ENCODE results near the gene CARD10. TPM values are rescaled to one million over a fixed set of nuclear protein-coding genes. Genes with fewer than 3 reads are reported as not detected.
A peak's percentile ranks its signal among the peaks of the same experiment; 100 is the strongest.

The CARD10 gene, protein sequence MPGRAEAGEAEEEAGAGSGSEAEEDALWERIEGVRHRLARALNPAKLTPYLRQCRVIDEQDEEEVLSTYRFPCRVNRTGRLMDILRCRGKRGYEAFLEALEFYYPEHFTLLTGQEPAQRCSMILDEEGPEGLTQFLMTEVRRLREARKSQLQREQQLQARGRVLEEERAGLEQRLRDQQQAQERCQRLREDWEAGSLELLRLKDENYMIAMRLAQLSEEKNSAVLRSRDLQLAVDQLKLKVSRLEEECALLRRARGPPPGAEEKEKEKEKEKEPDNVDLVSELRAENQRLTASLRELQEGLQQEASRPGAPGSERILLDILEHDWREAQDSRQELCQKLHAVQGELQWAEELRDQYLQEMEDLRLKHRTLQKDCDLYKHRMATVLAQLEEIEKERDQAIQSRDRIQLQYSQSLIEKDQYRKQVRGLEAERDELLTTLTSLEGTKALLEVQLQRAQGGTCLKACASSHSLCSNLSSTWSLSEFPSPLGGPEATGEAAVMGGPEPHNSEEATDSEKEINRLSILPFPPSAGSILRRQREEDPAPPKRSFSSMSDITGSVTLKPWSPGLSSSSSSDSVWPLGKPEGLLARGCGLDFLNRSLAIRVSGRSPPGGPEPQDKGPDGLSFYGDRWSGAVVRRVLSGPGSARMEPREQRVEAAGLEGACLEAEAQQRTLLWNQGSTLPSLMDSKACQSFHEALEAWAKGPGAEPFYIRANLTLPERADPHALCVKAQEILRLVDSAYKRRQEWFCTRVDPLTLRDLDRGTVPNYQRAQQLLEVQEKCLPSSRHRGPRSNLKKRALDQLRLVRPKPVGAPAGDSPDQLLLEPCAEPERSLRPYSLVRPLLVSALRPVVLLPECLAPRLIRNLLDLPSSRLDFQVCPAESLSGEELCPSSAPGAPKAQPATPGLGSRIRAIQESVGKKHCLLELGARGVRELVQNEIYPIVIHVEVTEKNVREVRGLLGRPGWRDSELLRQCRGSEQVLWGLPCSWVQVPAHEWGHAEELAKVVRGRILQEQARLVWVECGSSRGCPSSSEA
- total RNA-seq (2014; rRNA removed; shearing (Covaris generic)): 28.9 and 30.9 TPM in 2 replicates

DNA sequence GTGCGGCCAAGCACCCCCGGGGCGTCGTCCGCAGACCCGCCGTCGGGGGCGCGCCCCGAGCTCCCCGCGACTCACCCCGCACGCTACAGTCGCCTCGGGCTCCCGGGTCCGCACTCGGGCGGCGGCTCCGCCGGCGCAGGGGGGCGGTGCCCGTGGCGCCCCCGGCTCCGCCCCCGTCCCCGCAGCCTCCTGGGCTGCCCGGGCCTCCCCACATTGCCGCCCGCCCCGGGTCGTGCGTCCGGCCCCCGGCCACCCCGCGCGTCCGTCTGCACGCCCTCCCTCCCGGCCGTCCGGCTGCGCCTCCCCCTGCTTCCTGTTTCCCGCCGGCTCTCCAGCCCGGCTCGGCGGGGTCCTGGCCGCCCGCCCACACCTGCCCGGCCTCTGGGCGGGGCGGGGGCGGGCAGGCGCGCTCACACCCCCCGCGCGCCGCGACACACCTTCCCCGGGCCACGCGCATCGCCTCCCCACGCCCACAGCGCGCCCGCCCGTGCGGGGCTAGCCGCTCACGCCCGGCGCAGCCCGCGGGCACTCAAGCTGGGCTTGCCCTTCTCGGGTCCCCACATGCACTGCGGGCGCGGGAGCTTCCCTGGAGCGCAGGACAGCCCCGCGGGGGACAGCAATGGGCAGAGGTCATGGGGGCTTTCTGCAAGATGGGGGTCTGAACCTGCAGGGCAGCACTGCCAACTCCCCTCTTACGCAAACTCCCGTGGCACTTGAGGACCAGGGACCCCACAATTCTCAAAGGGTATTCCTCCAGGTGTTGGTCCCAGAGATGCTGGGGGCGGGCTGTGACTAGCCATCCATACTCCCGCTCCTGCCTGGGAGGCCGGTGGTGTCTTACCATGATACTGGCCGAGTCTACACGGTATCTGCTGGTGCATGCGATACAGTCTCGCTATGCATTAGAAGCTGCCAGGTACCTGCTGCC, at the start of gene CARD10:
Gene CARD10 (minus strand): TSS at position 148 of the 928 bp plus-strand sequence. CDS start 215 bp downstream, outside the sequence.
- H3K27me3 ChIP-seq: no peaks in the 10 kb centered on the region; the same call in 1 of the 2 replicates
- H3K4me3 ChIP-seq: peak within 1 kb of the TSS; percentile 72
- H3K27ac ChIP-seq: no peak within 1 kb of the TSS; the same call in 1 of the 2 replicates
- peaks cover 2% of the 10 kb centered on the region; the same call in 1 of the 2 replicates for H3K4me1 ChIP-seq
- peaks cover 11% of the 10 kb centered on the region for H3K36me3 ChIP-seq
- no peaks in the 10 kb centered on the region for H3K9me3 ChIP-seq (replicated peaks)
- peak; percentile 48 to 51 for DNase-seq

DNA sequence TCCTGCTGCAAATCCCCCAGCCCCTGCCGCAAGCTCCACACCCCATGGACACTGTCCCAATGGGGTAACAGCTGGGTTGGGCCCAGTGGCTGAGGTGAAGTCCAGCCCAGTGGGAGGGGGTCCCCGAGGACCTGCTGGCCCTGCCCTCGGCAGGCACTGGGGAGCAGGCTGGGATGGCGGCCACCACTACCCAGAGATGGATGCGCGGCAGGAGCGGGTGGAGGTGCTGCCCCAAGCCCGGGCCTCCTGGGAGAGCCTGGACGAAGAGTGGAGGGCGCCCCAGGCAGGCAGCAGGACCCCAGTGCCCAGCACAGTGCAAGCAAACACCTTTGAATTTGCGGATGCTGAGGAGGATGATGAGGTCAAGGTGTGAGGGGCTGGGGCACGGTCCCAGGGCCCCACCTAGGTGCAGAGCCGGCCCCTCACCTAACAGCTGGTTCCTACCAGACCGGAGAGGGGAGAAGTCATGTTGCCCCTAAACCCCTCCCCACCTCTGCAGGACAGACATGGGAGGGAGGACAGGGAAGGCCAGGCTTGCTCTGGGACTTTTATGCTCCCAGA, 49.3 kb upstream of the CARD10 start:
- no peaks in the 10 kb centered on the region for H3K9me3 ChIP-seq (replicated peaks)
- H3K4me3 ChIP-seq: no peak overlapping the region
- no peak overlapping the region for H3K27ac ChIP-seq
- peaks cover under 1% of the 10 kb centered on the region; the same call in 1 of the 2 replicates for H3K4me1 ChIP-seq
- H3K36me3 ChIP-seq: peaks cover 13% of the 10 kb centered on the region
- DNase-seq: no peak
- H3K27me3 ChIP-seq: no peaks in the 10 kb centered on the region

DNA sequence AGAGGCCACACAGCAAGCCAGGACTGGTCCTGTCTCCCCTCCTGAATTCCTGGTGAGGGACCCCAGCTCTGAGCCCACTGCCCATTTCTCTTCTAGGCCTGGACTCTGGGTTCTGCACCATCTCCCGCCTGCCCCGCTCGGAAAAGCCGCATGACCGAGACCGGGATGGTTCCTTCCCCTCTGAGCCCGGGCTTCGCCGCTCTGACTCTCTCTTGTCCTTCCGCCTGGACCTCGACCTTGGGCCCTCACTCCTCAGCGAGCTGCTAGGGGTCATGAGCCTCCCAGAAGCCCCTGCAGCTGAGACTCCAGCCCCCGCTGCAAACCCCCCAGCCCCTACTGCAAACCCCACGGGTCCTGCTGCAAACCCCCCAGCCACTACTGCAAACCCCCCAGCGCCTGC, 48.8 kb upstream of the CARD10 start:
- DNase-seq: no peak
- Histone ChIP-seq H3K27me3 (no peaks in the 10 kb centered on the region), H3K4me3 (no peak overlapping the region), H3K4me1 (peaks cover 5% of the 10 kb centered on the region), H3K27ac (no peak overlapping the region), H3K9me3 (replicated peaks) (no peaks in the 10 kb centered on the region), H3K36me3 (peaks cover 13% of the 10 kb centered on the region)

DNA sequence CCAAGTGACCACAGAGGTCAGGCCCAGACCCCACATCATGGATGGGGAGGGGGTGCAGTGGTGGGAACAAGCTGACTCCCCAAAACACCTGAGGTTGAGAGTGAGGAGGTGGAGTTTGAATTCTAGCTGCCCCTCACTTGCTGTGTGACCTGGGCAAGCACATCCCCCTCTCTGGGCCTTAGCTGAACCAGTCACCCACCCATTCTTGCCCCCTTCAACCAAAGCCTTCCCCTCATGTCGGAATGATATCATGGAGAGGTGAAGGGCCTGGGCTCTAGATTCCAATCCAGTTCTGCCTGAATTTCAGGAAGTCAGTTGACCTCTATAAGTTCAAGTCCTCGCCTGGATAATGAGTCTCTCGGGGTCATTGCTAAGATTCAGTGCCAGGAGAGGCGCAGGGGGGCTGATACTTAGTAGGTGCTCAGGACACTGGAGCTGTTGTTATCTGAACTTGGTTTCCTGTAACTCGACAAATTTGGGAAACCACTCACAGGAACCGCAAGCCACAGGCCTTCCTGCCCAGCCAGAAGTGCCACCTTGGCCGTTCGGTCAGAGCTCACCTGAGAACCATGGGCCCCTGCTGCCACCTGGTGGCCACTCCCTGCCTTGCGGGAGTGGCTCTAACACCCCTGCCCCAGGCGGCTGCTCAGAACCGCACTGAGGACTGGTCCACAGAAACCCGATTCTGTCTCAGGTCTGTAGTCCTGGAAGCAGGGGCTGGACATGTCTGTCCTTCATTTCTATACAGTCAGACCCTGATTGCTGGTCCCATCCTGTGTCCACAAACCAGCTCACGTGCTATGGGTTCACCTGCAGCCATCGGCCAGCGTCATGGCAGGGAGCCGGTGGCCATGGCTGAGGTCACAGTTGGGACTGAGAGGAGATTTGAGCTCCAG, 47.9 kb upstream of the CARD10 start:
- Histone ChIP-seq H3K4me1 (peaks cover 10% of the 10 kb centered on the region), H3K27ac (no peak overlapping the region), H3K9me3 (replicated peaks) (no peaks in the 10 kb centered on the region), H3K27me3 (no peaks in the 10 kb centered on the region), H3K4me3 (no peak overlapping the region), H3K36me3 (peaks cover 13% of the 10 kb centered on the region)
- peak; percentile 48 to 72 for DNase-seq

DNA sequence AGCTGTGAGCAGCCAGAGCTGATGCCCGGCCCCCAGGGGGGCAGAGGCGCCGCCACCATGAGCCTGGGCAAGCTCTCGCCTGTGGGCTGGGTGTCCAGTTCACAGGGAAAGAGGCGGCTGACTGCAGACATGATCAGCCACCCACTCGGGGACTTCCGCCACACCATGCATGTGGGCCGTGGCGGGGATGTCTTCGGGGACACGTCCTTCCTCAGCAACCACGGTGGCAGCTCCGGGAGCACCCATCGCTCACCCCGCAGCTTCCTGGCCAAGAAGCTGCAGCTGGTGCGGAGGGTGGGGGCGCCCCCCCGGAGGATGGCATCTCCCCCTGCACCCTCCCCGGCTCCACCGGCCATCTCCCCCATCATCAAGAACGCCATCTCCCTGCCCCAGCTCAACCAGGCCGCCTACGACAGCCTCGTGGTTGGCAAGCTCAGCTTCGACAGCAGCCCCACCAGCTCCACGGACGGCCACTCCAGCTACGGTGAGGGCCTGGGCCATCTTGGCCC, 47.2 kb upstream of the CARD10 start:
- Histone ChIP-seq H3K36me3 (peaks cover 13% of the 10 kb centered on the region), H3K4me1 (peaks cover 14% of the 10 kb centered on the region), H3K27me3 (no peaks in the 10 kb centered on the region), H3K4me3 (no peak overlapping the region), H3K9me3 (replicated peaks) (no peaks in the 10 kb centered on the region), H3K27ac (no peak overlapping the region)
- DNase-seq: no peak

DNA sequence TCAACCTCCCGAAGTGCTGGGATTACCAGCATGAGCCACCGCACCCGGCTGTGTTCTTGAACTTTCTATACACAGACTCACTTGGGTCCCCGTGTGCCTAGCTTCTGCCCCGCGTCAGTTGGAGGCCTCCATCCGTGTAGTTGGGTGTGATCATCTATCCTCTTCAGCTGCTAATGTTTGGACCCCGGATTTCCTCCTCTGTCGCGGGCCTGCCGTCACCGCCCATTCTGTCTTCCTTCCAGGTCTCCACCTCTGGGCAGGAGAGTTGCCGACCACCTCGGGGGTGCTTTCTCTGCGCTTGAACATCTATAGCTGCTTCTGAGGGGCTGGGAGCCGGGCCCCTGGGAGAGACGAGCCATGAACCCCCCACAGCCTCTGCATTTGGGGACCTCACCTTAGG, 46.6 kb upstream of the CARD10 start:
- peaks cover 14% of the 10 kb centered on the region for H3K4me1 ChIP-seq
- no peak for DNase-seq
- no peak overlapping the region for H3K4me3 ChIP-seq
- no peak overlapping the region for H3K27ac ChIP-seq
- H3K9me3 ChIP-seq (replicated peaks): no peaks in the 10 kb centered on the region
- peaks cover 13% of the 10 kb centered on the region for H3K36me3 ChIP-seq
- no peaks in the 10 kb centered on the region for H3K27me3 ChIP-seq

DNA sequence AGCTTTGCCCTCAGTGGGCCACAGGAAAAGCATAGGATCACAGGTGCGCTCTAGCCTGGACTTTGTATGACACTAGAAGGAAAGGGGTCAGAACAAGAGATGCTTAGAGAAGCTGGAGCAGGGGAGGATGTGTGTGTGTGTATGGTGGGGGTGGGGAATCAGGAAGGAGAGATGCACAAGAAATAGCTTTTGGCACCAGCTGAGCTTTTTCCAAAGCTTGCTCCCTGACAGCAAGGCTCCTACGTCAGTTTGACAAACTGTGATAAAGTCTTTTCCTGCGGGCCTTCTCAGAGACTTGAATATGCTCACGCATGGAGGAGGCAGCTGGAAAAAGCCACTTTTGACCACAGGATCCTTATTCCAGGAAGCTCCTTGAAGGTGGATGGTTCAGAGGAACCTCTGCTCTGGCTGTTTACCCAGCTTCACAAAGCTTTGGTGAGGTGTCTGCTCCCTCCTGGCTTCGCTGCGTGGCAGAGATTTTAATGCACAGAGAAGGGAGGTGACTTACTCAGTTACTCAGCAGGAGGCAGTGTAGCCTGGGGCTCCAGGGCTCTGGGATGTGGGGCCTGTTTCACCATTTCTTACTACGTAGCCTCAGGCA, 45.0 kb upstream of the CARD10 start:
- Histone ChIP-seq H3K27ac (no peak overlapping the region), H3K27me3 (no peaks in the 10 kb centered on the region; the same call in 1 of the 2 replicates), H3K36me3 (peaks cover 13% of the 10 kb centered on the region), H3K9me3 (replicated peaks) (no peaks in the 10 kb centered on the region), H3K4me1 (peaks cover 14% of the 10 kb centered on the region), H3K4me3 (no peak overlapping the region)
- DNase-seq: no peak

DNA sequence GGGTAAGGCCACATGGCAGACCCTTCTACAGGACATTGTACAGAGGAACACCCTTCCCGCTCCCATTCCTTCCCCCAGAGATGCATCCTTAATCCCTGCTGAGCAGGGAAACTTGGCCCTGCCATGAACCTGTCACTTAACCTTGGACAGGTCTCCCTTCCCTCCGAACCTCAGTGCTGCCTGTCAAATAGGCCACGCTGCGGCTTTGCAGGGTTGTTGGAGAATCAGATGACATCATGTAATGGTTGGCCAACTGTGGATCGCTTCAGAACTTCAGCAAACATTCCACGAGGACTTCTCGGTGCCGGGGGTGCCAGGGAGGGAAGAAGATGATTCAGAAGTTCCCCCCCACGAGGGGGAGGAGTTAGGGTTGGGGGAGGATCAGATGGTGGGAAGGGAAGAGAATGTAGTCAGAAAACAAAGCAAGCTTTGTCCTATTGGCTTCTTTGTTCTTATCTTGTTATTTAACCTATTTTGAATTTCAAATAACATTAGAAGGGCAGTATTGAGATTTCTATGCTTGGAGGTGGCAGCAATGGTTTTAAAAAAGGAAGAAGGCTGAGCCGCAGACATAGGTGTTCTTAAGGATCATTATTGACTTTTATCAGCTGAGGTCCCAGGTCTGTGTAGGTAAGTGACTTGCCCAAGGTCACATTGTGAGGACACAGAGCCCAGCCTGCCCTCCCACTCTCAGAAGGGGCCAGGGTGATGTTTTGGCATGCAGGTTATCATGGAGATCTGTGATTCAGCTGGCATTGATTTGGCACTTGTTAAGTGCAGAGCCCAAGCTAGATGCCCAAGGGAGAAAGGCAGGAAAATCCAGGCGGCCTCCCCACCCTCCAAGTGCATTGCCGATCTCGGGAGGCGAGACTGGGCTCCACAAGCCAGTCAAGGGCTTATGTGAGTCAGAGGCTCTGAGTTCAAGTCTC, 44.2 kb upstream of the CARD10 start:
- Histone ChIP-seq H3K27me3 (no peaks in the 10 kb centered on the region; the same call in 1 of the 2 replicates), H3K4me1 (peaks cover 14% of the 10 kb centered on the region), H3K36me3 (peaks cover 13% of the 10 kb centered on the region), H3K9me3 (replicated peaks) (no peaks in the 10 kb centered on the region), H3K27ac (no peak overlapping the region), H3K4me3 (no peak overlapping the region)
- no peak for DNase-seq

DNA sequence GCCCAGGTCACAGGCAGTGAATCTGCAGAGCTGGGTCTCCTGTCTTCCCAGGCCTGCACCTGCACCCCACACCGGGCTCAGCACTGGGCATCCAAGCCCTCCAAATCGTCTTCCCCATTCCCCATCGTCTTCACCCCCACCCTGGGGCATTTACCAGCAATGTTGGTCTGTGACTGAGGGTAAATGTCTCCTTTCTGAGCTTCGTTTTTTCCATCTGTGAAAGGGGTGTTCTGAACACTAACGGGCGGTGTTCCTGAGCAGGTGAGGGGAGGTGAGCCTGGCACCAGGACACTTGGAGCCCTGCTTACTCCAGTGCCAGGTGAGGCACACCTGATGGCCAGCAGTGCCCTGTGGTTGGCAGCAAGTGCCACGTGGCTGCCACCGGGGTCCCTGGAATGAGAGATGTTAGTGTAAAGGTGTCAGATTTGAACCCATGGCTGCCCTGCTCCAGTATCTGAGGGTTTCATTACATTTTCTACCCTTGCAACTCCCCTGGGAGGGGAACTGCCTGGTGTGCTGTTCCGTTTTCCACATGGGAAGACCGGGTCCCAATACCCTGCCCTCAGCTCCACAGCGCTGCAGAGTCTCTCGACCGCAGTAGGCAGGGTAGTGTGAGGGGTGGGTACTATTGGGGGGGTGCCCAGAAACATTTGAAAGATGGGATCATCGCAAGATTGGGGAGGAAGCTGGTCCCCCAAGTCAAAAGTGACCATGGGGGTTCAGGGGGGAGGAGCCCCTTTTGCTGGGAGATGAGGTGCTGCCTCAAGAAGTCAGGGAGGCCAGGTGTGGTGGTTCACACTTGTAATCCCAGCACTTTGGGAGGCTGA, 43.0 kb upstream of the CARD10 start:
- H3K27ac ChIP-seq: peak overlapping the region; percentile 84; the same call in 1 of the 2 replicates

DNA sequence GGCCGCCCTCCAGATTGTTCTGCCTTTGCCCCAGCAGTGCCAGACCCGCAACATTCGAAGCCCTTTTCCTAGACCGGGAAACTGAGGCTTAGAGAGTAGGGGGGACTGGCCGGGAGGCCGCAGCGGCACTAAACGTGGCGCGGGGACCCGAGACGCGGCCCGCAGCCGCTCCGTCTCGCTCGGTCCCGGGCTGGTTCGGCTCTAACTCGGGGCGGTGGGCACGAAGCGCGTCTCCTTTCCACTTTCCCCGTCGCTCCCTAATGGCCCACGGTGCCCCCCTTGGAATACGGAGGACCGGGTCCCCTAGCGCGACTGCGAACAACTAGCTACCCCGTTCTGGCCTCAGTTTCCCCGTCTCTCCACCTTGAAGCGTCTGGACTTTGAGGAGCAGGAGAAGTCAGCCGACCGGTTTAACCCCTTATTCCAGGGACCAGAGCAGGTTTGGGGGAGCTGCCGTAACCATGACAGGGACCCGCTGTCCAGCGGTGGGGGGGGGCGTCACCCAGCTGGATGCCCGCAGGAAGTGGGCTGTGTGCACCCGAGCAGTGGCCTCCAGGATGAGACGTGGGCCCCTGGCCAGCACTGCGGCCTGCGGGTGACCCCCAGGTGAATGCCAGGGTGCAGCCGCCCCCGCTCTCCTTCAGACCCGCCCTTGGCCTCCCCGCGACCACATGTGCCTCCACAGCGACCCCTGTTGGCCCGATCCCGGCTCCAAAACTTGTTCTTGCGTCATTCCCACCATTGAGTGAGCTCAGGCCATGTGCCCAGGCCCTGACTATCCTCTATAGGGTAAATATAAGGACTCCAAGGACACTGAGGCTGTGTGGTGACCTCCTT, 42.2 kb upstream of the CARD10 start:
- Histone ChIP-seq H3K4me3 (peak overlapping the region; percentile 98), H3K27ac (peak overlapping the region; percentile 84), H3K27me3 (no peaks in the 10 kb centered on the region; the same call in 1 of the 2 replicates), H3K36me3 (peaks cover 2% of the 10 kb centered on the region), H3K9me3 (replicated peaks) (no peaks in the 10 kb centered on the region), H3K4me1 (peaks cover 18% of the 10 kb centered on the region)
- peak; percentile 84 to 90 for DNase-seq

More for the DNA sequence above, 43.0 kb upstream of the CARD10 start:
- DNase-seq: no peak
- H3K36me3 ChIP-seq: peaks cover 10% of the 10 kb centered on the region
- H3K4me1 ChIP-seq: peaks cover 14% of the 10 kb centered on the region
- H3K4me3 ChIP-seq: peak overlapping the region; percentile 98
- no peaks in the 10 kb centered on the region; the same call in 1 of the 2 replicates for H3K27me3 ChIP-seq
- no peaks in the 10 kb centered on the region for H3K9me3 ChIP-seq (replicated peaks)

Data from SJCRH30 (cell line).